Endothelial cell of umbilical vein (primary cell): ENCODE measurements around the gene SPEF2. TPM values are rescaled to one million over a fixed set of nuclear protein-coding genes. Genes with fewer than 3 reads are reported as not detected.

ENCODE experiments used
- BruUV-seq: library from RNA; stranded (reverse); fragments of 400-500 nt; replicated peaks from 2 replicates; lab custom pipeline; 2021; lab: Mats Ljungman, UMichigan
- CTCF ChIA-PET: fragments of 300-600, 350-600 bp; sonication (Branson Sonifier 250); formaldehyde crosslinking; loops from one replicate; lab custom pipeline; 2021; ENCODE audit warnings: antibody characterized with exemption, inconsistent platforms; lab: Charles Lee
- POLR2A ChIA-PET: fragments of 300-600, 350-600 bp; sonication (Branson Sonifier 250); formaldehyde crosslinking; loops from one replicate; lab custom pipeline; 2021; ENCODE audit warnings: antibody characterized with exemption, inconsistent platforms; lab: Charles Lee
- DNase-seq: peaks from one replicate; pipeline ENCODE4 v3.0.0-alpha.2; 2011; ENCODE audit warnings: low read depth, low spot score
- FAIRE-seq: peaks from 2 replicates; lab custom pipeline; 2011; peaks lifted over from hg19 to GRCh38; lab: Jason Lieb, UNC
- H2AFZ ChIP-seq: 2 replicates; pipeline ENCODE4 v1.6.0; 2012; ENCODE audit warnings: low read depth, low read length, control low read depth, inconsistent platforms
- H3K27ac ChIP-seq: 2 replicates; pipeline ENCODE4 v1.5.1; 2011; ENCODE audit warnings: low read depth, mild to moderate bottlenecking, control low read depth, low read length, moderate library complexity; ENCODE audit not compliant: insufficient read depth
- H3K27me3 ChIP-seq, 2 experiments: 2 replicates each; pipeline versions ENCODE4 v1.6.0 to v1.6.1; 2011; ENCODE audit warnings: low read length in 2 of 2, mixed read lengths in 1 of 2; ENCODE audit not compliant: control insufficient read depth in 2 of 2, insufficient read depth in 2 of 2
- H3K36me3 ChIP-seq, 2 experiments: 2 replicates in 1 of 2; 3 replicates in 1 of 2; pipeline ENCODE4 v1.5.1; 2011; ENCODE audit warnings: low read length in 2 of 2, mild to moderate bottlenecking in 1 of 2, moderate library complexity in 1 of 2; ENCODE audit not compliant: control insufficient read depth in 2 of 2, insufficient read depth in 2 of 2; ENCODE audit errors: extremely low read depth in 1 of 2
- H3K4me1 ChIP-seq: 3 replicates; pipeline ENCODE4 v1.5.1; 2011; ENCODE audit warnings: mild to moderate bottlenecking, low read length; ENCODE audit not compliant: control insufficient read depth, insufficient read depth; ENCODE audit errors: extremely low read depth
- H3K4me2 ChIP-seq: 2 replicates; pipeline ENCODE4 v1.6.1; 2011; ENCODE audit warnings: low read length, control low read depth, mixed read lengths; ENCODE audit not compliant: insufficient read depth
- H3K4me3 ChIP-seq, 3 experiments: fragments of 200-600 bp in 1 of 3; sonication (generic), shearing (Covaris generic) in 1 of 3; replicated peaks in 1 of 3; 2 replicates each; pipeline ENCODE4 v1.5.1; 2011 to 2016; ENCODE audit warnings: control low read depth in 3 of 3, low read length in 3 of 3, mild to moderate bottlenecking in 2 of 3, inconsistent platforms in 1 of 3, low read depth in 1 of 3, moderate library complexity in 1 of 3; ENCODE audit not compliant: insufficient read depth in 1 of 3
- H3K79me2 ChIP-seq: 2 replicates; pipeline ENCODE4 v1.6.0; 2012; ENCODE audit warnings: low read length, inconsistent platforms; ENCODE audit not compliant: control insufficient read depth, insufficient read depth
- H3K9ac ChIP-seq: replicated peaks from 2 replicates; pipeline ENCODE3; 2011; ENCODE audit warnings: low read length, control low read depth; ENCODE audit not compliant: insufficient read depth; ENCODE audit errors: extremely low read depth
- H3K9me1 ChIP-seq: replicated peaks from 3 replicates; pipeline ENCODE4 v1.6.0; 2011; ENCODE audit warnings: mild to moderate bottlenecking, low read length; ENCODE audit not compliant: control insufficient read depth, insufficient read depth; ENCODE audit errors: extremely low read depth
- H3K9me3 ChIP-seq: replicated peaks from 2 replicates; pipeline ENCODE4 v1.5.1; 2012; ENCODE audit warnings: low read length, inconsistent platforms; ENCODE audit not compliant: control insufficient read depth, insufficient read depth
- H4K20me1 ChIP-seq: replicated peaks from 2 replicates; pipeline ENCODE3; 2011; ENCODE audit warnings: mild to moderate bottlenecking, low read length; ENCODE audit not compliant: control insufficient read depth, insufficient read depth; ENCODE audit errors: extremely low read depth
- EZH2 ChIP-seq: IDR thresholded peaks from 2 replicates; pipeline ENCODE4 v1.6.1; 2012; ENCODE audit warnings: borderline replicate concordance, low read depth, mild to moderate bottlenecking, moderate library complexity, low read length, inconsistent platforms; ENCODE audit not compliant: severe bottlenecking
- FOS ChIP-seq: IDR thresholded peaks from 2 replicates; pipeline ENCODE4 v1.6.1; 2011; ENCODE audit warnings: mild to moderate bottlenecking, low read length, moderate library complexity, borderline replicate concordance; ENCODE audit not compliant: insufficient read depth
- GATA2 ChIP-seq: IDR thresholded peaks from 2 replicates; pipeline ENCODE4 v1.7.0; 2011; ENCODE audit warnings: low read depth, mild to moderate bottlenecking, moderate library complexity, mixed read lengths, low read length; ENCODE audit not compliant: insufficient read length, insufficient read depth
- JUN ChIP-seq: IDR thresholded peaks from 2 replicates; pipeline ENCODE4 v1.6.1; 2011; ENCODE audit warnings: borderline replicate concordance, low read depth; ENCODE audit not compliant: insufficient read length, insufficient read depth
- MAX ChIP-seq: IDR thresholded peaks from 2 replicates; pipeline ENCODE4 v1.6.1; 2011; ENCODE audit not compliant: insufficient read depth, insufficient read length
- MYC ChIP-seq: IDR thresholded peaks from one replicate; pipeline ENCODE4 v1.6.1; 2011; ENCODE audit warnings: mild to moderate bottlenecking, low read depth, low read length
- POLR2A ChIP-seq: IDR thresholded peaks from 2 replicates; pipeline ENCODE4 v1.6.1; 2012; ENCODE audit warnings: low read depth, mild to moderate bottlenecking, control low read depth, low read length
- POLR2AphosphoS5 ChIP-seq: IDR thresholded peaks from 2 replicates; pipeline ENCODE4 v1.6.1; 2012; ENCODE audit warnings: low read depth, mild to moderate bottlenecking, control low read depth, low read length, moderate library complexity; ENCODE audit not compliant: insufficient read depth
- dilution Hi-C: fragments of 300-500 bp; cut with MboI; formaldehyde crosslinking; loops from one replicate; pipeline ENCODE4 v1.15.0; 2019; ENCODE audit warnings: low sequenced_read_pairs; ENCODE audit not compliant: extremely low pct_ligation_motif_present
- intact Hi-C: fragments of 100-400 bp; cut with micrococcal nuclease; formaldehyde crosslinking; loops from one replicate; pipeline ENCODE4 v1.10.0; 2022
- polyA plus RNA-seq, 4 experiments: library from polyadenylated mRNA; depleted of rRNA in 3 of 4; stranded (reverse) in 3 of 4; unstranded in 1 of 4; fragments of >200 nt; gene quantifications; 2 replicates each; pipeline versions ENCODE4 v1.2.1 to v1.2.3, GENCODE V29; 2011 to 2012; ENCODE audit warnings: missing spikeins in 1 of 4
- total RNA-seq: library from RNA; stranded (reverse); gene quantifications from 2 replicates; pipeline ENCODE4 v1.2.3, GENCODE V29; 2021
- TF ChIP-seq, protein P1 (sequence below), 2 donors: IDR thresholded peaks; 1 replicate in 1 of 2; 2 replicates in 1 of 2; pipeline ENCODE4 v1.5.1; 2011; ENCODE audit warnings: low read length in 2 of 2, mild to moderate bottlenecking in 2 of 2, moderate library complexity in 2 of 2, control low read depth in 1 of 2, inconsistent platforms in 1 of 2, low read depth in 1 of 2; ENCODE audit not compliant: insufficient read depth in 1 of 2; ENCODE audit errors: extremely low read depth in 1 of 2

Gene SPEF2
- total and polyA plus RNA-seq, 2 donors (not counting 3 experiments of a cell fraction or from before 2014, with no cell fraction given), result 0.28 to 0.73 TPM

DNA sequence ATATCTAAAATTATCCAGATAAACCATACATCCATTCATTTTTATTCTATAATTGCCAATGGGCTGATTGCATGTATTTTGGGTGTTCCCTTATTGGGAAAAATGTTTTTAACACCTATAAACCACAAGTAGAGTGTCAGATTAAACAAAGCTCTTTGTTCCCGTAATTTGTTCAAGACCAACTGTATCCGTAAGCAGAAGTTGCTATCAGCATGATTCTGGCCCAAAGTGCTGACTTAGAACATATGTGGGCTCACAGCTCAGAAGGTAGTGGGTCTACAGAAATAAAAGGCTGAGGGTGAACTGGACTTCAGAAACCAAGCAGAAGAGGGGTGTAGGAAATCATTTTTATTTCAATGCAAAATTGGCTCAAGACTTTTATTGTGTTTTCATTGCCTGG lies 215.6 kb downstream of the SPEF2 start:
- H3K79me2 ChIP-seq, result no peaks in the 10 kb centered on the region
- H3K27ac ChIP-seq, result no peak overlapping the region
- ChIA-PET POLR2A (no interaction called here), CTCF (no interaction called here)
- BruUV-seq, result no TSS peak
- no peaks in the 10 kb centered on the region for H3K4me1 ChIP-seq
- no peaks in the 10 kb centered on the region for H3K9me3 ChIP-seq
- no peak overlapping the region for H3K4me3 ChIP-seq
- DNase-seq (no peak), FAIRE-seq (no peak)
- peaks cover 0 to 2% of the 10 kb centered on the region in 2 experiments for H3K27me3 ChIP-seq
- no peaks in the 10 kb centered on the region for H4K20me1 ChIP-seq
- dilution Hi-C loops, result no loop called here
- H3K36me3 ChIP-seq, result no peaks in the 10 kb centered on the region
- no peak overlapping the region for H3K4me2 ChIP-seq
- TF ChIP-seq POLR2AphosphoS5 (no peak), GATA2 (no peak), FOS (no peak), MYC (no peak), MAX (no peak), EZH2 (no peak), JUN (no peak), POLR2A (no peak)
- TF ChIP-seq, protein P1, sequence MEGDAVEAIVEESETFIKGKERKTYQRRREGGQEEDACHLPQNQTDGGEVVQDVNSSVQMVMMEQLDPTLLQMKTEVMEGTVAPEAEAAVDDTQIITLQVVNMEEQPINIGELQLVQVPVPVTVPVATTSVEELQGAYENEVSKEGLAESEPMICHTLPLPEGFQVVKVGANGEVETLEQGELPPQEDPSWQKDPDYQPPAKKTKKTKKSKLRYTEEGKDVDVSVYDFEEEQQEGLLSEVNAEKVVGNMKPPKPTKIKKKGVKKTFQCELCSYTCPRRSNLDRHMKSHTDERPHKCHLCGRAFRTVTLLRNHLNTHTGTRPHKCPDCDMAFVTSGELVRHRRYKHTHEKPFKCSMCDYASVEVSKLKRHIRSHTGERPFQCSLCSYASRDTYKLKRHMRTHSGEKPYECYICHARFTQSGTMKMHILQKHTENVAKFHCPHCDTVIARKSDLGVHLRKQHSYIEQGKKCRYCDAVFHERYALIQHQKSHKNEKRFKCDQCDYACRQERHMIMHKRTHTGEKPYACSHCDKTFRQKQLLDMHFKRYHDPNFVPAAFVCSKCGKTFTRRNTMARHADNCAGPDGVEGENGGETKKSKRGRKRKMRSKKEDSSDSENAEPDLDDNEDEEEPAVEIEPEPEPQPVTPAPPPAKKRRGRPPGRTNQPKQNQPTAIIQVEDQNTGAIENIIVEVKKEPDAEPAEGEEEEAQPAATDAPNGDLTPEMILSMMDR (IDR thresholded peaks at IDR 0.05; ENCODE audit: extremely low read depth in 1 of 2, insufficient read depth in 1 of 2, low read depth in 1 of 2, low read length in 2 of 2), result no peak
- no peak overlapping the region for H3K9ac ChIP-seq
- intact Hi-C loops, result no loop called here
- H2AFZ ChIP-seq, result no peak overlapping the region
- H3K9me1 ChIP-seq, result no peaks in the 10 kb centered on the region
